ENCODE results near the gene TNNI2.

The TNNI2 gene

DNA sequence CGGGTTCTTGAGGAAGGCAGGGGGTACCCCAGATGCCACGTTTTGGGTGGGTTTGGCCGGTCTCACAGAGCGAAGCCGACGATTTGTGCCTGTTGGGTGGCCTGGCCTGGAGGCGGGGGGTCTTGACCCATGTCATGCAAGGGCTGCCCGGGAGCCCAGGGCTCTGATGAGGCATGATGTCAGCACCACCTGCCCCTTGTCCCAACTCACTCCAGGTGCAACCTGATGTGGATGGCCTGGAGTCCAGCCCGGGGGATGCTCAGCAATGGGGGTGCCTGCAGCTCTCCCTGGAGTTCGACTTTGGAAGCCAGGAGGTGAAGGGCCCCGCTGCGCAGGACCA lies 3.1 kb upstream of the TNNI2 start:
- no peak overlapping the region for H3K4me3 ChIP-seq
- DNase-seq (ENCODE audit: low spot score) = no peak
- TF ChIP-seq, protein P1, sequence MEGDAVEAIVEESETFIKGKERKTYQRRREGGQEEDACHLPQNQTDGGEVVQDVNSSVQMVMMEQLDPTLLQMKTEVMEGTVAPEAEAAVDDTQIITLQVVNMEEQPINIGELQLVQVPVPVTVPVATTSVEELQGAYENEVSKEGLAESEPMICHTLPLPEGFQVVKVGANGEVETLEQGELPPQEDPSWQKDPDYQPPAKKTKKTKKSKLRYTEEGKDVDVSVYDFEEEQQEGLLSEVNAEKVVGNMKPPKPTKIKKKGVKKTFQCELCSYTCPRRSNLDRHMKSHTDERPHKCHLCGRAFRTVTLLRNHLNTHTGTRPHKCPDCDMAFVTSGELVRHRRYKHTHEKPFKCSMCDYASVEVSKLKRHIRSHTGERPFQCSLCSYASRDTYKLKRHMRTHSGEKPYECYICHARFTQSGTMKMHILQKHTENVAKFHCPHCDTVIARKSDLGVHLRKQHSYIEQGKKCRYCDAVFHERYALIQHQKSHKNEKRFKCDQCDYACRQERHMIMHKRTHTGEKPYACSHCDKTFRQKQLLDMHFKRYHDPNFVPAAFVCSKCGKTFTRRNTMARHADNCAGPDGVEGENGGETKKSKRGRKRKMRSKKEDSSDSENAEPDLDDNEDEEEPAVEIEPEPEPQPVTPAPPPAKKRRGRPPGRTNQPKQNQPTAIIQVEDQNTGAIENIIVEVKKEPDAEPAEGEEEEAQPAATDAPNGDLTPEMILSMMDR (IDR thresholded peaks at IDR 0.05) = no peak
- H3K27ac ChIP-seq = no peak overlapping the region

DNA sequence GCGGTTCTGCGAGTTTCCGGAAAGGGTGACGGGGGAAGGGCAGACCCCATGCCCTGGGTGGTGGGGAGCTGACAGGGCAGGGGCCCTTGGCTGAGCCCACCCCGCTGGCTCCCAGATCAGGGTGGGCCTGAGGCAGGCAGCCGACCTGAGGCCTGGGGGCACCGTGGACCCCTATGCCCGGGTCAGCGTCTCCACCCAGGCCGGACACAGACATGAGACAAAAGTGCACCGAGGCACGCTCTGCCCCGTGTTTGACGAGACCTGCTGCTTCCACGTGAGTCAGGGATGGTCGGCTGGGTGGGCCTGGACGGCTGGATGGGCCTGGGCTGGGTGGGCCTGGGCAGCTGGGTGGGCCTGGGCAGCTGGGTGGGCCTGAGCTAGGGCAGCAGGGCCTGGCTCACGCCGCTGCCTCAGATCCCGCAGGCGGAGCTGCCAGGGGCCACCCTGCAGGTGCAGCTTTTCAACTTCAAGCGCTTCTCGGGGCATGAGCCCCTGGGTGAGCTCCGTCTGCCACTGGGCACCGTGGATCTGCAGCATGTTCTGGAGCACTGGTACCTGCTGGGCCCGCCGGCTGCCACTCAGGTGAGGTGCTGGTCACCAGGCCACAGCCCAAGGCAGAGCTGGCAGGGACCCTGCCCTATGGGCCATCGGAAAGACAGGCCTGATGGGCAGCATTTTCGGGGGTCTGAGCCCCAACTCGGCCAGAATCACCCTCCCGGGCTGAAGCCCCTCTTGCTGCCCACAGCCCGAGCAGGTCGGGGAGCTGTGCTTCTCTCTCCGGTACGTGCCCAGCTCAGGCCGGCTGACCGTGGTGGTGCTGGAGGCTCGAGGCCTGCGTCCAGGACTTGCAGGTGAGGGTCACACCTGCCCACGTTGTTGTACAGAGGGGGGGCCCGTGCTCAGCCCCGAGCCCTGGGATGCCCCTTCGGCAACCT lies 2.5 kb upstream of the TNNI2 start:
- TF ChIP-seq, protein P1 (IDR thresholded peaks at IDR 0.05) = no peak
- DNase-seq (ENCODE audit: low spot score) = no peak
- H3K4me3 ChIP-seq = no peak overlapping the region
- H3K27ac ChIP-seq = no peak overlapping the region

DNA sequence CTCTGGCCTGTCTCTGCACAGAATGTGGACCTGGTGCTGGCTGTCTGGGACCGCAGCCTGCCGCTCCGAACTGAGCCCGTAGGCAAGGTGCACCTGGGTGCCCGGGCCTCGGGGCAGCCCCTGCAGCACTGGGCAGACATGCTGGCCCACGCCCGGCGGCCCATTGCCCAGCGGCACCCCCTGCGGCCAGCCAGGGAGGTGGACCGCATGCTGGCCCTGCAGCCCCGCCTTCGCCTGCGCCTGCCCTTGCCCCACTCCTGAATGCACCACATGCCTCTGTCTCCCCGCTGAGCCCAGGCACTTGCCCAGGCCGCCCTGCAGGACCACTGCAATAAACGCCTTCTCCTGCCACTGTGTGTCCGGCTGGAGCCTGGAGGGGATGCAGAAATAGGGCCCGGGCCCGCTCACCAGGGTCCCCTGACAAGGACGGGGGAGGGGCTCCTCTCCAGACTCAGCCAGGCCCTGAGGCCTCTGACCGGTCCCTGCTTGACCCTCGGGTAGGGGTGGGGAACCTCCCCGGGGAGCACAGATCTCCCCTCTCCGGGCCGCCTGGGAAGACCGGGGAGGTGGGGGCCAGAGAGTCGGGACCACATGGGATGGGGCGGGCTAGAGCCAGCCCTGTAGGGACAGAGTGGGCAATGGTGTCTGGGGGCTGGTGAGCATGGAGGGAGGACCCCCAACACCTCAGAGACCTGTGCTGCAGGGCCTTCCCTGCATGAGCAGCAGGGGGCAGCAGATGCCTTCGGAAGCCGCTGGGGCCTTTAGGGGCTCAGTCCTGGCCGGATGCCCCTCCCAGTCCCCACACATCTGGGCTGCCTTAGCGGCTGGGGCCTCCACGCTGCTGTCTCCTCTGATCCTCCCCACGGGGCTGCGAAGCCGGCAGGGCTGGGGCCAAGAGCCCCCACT lies 1.4 kb upstream of the TNNI2 start:
- Histone ChIP-seq H3K4me3 (no peak overlapping the region), H3K27ac (no peak overlapping the region)
- no peak for DNase-seq (ENCODE audit: low spot score)
- TF ChIP-seq, protein P1 (IDR thresholded peaks at IDR 0.05) = peak; percentile 85

DNA sequence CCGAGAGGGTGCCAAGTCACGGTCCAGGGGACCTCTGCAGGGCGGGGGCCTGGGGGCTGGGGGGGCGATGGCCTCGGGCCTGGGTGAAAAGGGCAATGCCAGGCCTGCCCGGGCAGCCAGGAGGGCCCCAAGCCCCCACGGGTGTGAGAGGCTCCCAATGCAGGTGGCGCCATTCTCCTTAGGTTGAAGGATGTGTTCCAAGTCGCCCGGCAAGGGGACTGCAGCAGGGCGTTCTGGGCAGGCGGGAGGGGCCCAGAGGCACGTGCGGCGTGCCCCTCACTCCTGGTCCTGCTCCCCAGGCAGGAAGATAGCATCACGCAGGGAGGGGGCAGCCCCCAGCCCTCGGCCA lies 730 bp upstream of the TNNI2 start:
- TF ChIP-seq, protein P1 (IDR thresholded peaks at IDR 0.05) = peak; percentile 30
- no peak for DNase-seq (ENCODE audit: low spot score)
- H3K27ac ChIP-seq = no peak overlapping the region
- no peak overlapping the region for H3K4me3 ChIP-seq

DNA sequence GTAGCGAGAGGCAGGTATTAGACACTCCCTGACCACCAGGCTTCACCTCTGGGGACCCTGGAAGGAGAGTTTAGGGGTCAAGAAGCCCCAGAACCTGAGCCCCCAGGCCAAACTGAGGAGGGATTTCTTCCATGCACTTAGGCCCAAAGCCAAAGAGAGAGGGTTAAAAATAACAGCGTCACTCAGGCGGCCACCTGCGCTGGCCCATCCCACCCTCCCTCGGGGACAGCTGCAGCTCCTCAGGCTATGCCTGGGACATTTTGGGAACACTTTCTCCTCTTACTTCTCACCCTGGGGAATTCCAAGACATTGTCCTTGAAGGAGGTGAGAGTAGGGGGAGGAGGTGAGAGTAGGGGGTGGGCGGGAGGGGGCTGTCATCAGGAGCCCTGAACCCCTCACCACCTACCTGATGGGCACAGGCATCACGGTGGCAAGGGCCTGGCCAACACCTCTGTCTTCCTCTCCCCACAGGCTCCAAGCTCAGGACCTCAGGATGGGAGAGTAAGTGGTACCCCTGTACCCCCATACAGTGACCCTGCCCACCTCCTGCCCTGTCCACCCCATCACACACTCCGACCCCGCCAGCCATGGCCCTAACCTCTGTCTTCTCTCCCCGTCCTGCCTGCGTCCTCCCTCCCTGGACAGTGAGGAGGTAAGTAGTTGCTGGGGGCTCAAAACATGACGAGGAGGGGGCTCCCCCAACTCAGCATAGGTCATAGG lies 583 bp downstream of the TNNI2 start:
- no peak for DNase-seq (ENCODE audit: low spot score)
- Histone ChIP-seq H3K27ac (peak overlapping the region in 1 of 2 donors; percentile 51), H3K4me3 (no peak overlapping the region)
- TF ChIP-seq, protein P1 (IDR thresholded peaks at IDR 0.05) = no peak

DNA sequence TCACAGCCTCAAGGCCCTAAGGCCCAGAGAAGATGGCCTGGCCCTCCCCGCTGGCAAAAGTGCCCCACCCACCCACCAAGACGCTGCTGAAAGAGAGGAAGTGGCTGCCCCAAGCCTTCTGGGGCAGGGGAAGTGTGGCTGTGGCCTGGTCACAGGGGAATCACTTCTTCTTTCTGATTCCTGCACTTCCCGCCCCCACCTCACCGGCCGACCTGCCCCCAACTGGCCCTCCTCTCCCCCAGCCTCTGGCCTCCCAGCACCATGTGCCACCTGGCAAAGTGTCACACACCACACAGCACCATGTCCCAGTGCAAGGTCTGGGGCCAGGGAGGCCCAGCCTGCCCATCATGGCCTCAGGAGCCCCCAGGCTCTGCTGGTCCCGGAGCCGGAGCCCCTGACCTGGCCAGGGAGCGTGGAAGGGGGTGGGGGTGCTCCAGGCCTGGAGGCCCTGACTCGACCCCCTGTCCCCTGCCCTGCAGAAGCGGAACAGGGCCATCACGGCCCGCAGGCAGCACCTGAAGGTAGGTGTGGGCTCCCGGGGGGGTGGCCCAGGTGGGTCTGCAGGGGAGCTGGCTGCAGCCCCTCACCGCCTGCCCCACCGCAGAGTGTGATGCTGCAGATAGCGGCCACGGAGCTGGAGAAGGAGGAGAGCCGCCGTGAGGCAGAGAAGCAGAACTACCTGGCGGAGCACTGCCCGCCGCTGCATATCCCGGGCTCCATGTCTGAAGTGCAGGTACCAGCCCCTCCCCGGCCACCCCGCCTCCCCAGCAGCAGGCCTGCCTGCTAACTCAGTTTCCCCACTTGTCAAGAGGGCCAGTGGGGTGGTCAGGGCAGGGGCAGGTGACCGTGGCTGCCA lies 1.4 kb downstream of the TNNI2 start:
- Histone ChIP-seq H3K27ac (peak overlapping the region in 1 of 2 donors; percentile 51), H3K4me3 (peak overlapping the region; percentile 7)
- TF ChIP-seq, protein P1 (IDR thresholded peaks at IDR 0.05) = no peak
- DNase-seq (ENCODE audit: low spot score) = no peak

Data from coronary artery (tissue), 2 donors.